ENCODE measurements around the gene MYL6B. TPM values are rescaled to one million over a fixed set of nuclear protein-coding genes. Genes with fewer than 3 reads are reported as not detected.

Gene MYL6B
- total RNA-seq, 2 donors from 2014 or later = 36.1 to 55.1 TPM

DNA sequence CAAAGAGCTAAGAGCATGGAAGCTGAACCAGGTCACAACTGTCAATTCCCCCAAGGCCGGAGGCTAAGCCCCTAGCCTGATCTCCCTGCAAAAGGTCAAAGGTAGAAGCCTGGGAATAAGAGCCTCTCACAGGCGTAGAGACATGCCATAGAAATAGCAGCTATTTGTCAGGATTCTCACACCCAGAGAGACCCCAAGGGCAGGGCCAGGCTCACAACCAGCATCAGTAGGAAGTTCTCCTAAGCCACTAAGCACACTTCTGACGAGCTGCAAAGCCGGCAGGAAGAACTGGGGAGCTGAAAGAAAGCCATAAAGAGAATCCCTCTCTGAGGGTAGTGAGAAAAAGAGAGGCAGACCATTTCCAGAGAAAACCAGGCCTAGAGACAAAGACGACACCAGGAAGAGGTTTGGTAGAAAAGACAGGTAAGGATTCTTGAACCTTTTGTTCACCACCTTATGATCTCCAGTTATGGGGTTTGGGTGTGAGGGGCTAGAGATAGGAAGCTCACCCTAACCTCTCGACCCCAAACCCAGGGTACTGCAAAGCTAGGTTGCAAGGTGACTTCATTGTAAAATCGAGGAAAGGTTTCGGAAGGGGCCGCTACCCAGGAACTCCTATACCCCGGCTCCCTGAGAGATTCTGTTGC, 35.9 kb downstream of the MYL6B start:
- no peaks in the 10 kb centered on the region for H3K9me3 ChIP-seq
- TF ChIP-seq, protein P1, sequence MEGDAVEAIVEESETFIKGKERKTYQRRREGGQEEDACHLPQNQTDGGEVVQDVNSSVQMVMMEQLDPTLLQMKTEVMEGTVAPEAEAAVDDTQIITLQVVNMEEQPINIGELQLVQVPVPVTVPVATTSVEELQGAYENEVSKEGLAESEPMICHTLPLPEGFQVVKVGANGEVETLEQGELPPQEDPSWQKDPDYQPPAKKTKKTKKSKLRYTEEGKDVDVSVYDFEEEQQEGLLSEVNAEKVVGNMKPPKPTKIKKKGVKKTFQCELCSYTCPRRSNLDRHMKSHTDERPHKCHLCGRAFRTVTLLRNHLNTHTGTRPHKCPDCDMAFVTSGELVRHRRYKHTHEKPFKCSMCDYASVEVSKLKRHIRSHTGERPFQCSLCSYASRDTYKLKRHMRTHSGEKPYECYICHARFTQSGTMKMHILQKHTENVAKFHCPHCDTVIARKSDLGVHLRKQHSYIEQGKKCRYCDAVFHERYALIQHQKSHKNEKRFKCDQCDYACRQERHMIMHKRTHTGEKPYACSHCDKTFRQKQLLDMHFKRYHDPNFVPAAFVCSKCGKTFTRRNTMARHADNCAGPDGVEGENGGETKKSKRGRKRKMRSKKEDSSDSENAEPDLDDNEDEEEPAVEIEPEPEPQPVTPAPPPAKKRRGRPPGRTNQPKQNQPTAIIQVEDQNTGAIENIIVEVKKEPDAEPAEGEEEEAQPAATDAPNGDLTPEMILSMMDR (IDR thresholded peaks at IDR 0.05) = no peak
- H3K36me3 ChIP-seq = peaks cover 27% of the 10 kb centered on the region
- peak overlapping the region; percentile 92 to 95 for H3K4me3 ChIP-seq
- peak overlapping the region; percentile 90 to 98 for H3K27ac ChIP-seq
- peaks cover 0 to 24% of the 10 kb centered on the region in 2 donors for H3K4me1 ChIP-seq
- no peaks in the 10 kb centered on the region for H3K27me3 ChIP-seq
- no peak for DNase-seq (ENCODE audit: low spot score)

DNA sequence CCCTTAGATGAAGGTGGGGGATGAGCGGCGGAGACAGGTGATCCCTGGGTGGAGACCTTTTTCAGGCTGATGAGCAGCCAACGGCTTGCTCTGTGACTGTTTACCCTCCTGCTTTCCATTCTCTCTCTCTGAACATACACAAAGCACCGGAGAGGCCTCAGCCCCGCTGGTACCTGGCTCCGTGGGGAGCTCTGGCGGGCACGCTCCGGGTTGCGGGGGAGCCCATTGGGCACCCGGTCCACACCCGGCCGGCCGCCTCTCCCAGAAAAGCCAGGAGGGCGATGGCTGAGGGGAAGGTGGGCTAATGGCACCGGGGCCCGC, 36.4 kb downstream of the MYL6B start:
- peaks cover 22% of the 10 kb centered on the region for H3K36me3 ChIP-seq
- H3K27ac ChIP-seq = peak overlapping the region; percentile 90 to 98
- DNase-seq (ENCODE audit: low spot score) = no peak
- peaks cover 0 to 24% of the 10 kb centered on the region in 2 donors for H3K4me1 ChIP-seq
- H3K4me3 ChIP-seq = peak overlapping the region; percentile 92 to 95
- no peaks in the 10 kb centered on the region for H3K27me3 ChIP-seq
- TF ChIP-seq, protein P1 (IDR thresholded peaks at IDR 0.05) = no peak
- no peaks in the 10 kb centered on the region for H3K9me3 ChIP-seq

DNA sequence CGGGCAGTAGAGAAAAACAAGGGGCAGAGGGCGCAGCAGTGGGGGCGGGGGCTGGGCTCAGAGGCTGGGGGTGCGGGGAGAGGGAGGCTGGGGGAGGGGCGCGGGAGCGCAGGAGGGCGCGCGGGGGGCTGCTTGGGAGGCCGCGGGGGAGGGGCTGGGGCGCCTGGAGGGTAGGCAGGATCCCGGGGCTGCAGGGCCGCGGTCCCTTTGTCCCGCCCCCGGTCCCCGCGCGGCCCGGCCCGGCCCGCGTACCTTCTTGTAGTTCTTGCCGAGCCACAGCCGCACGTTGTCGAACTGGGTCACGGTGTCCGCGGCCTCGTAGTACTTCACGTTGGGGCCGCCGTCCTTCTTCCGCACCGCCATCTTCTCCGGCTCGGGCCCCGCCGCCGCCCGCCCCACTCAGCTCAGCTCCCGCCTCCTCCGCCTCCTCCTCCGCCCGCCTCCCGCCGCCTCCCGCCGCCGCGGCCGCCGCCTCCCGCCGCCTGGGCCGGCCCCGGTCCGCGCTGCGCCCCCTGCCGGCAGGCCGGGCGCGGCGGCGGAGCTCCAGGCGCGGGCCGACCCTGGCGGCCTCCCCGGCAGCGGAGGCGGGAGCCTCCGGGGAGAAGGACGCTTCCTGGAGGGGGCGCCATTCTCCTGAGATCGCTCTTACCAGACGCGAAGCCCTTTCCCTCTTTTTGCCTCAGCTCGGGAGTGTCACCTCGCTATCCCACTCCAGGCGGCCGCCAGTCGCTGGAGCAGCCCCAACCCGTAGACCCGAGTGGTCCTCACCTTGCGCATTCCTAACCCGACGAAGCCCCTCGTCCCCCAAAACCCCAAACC, 36.9 kb downstream of the MYL6B start, which contains the start of gene SMARCC2:
Gene SMARCC2, minus strand, starts transcription at position 385 of the 819 bp plus-strand sequence. Its CDS starts 22 bp downstream, at position 363.
- Histone ChIP-seq H3K36me3 (peaks cover 16% of the 10 kb centered on the region), H3K27me3 (no peaks in the 10 kb centered on the region), H3K4me1 (peaks cover 0 to 24% of the 10 kb centered on the region in 2 donors), H3K27ac (peak within 1 kb of the TSS; percentile 92 to 98), H3K9me3 (no peaks in the 10 kb centered on the region), H3K4me3 (peak within 1 kb of the TSS; percentile 92 to 95)
- TF ChIP-seq, protein P1 (IDR thresholded peaks at IDR 0.05) = peak; percentile 63 to 74
- peak; percentile 83 for DNase-seq (ENCODE audit: low spot score)

DNA sequence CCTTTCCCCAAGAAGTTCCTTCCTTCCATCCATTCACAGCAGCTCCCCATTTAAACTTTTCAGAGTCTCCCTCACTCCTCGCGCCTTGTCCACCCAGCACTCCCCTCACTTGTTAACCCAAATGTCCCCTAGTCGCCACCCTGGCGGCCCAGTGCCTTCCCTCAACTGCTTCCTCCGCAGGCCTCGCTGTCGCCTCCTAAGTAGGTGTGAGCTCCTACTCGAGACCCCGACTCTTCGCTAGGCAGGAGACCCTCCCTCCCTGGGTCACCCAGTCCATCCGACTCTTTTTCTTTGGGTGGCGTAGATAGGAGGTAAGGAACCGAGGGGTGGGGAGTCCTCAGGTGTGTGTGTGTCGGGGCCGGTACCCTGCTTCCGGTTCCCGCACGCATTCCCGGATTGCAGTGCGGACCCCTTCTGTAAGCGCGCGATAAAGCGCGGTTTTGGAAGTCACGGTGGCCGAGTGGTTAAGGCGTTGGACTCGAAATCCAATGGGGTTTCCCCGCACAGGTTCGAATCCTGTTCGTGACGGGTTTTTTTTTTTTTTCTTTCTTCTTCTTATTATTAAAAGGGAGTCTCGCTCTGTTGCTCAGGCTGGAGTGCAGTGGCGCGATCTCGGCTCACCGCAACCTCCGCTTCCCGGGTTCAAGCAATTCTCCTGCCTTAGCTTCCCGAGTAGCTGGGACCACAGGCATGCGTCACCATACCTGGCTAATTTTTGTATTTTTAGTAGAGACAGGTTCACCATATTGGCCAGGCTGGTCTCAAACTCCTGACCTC, 37.7 kb downstream of the MYL6B start:
- Histone ChIP-seq H3K4me3 (peak overlapping the region; percentile 92 to 95), H3K9me3 (no peaks in the 10 kb centered on the region), H3K36me3 (peaks cover 8% of the 10 kb centered on the region), H3K27ac (peak overlapping the region; percentile 92 to 98), H3K27me3 (no peaks in the 10 kb centered on the region), H3K4me1 (peaks cover 0 to 24% of the 10 kb centered on the region in 2 donors)
- DNase-seq (ENCODE audit: low spot score) = peak; percentile 88
- TF ChIP-seq, protein P1 (IDR thresholded peaks at IDR 0.05) = peak; percentile 0 to 9

DNA sequence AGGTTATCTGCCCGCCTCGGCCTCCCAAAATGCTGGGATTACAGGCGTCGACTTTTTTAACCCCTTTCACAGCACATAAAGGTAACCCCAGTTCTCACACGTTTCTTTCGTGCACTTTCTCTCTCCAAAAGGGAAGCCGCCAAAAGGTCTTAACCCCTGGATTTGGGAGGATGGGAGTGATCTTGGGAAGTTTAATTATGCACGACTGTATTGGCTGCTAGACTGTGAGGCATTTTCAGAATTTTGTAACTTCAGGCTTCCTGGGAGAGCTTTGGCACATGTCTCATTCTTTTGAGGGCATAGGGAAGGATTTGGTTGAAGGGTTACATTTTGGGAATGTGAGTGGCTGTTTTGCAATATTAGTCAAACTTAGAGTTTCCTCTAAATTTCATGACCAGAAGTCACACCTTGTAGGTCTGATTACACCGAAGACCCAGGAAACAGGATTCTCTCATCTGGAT, 38.3 kb downstream of the MYL6B start:
- H3K27ac ChIP-seq = peak overlapping the region; percentile 92 to 98
- peaks cover 0 to 24% of the 10 kb centered on the region in 2 donors for H3K4me1 ChIP-seq
- no peak for DNase-seq (ENCODE audit: low spot score)
- H3K36me3 ChIP-seq = peaks cover 2% of the 10 kb centered on the region
- peak overlapping the region; percentile 92 to 95 for H3K4me3 ChIP-seq
- TF ChIP-seq, protein P1 (IDR thresholded peaks at IDR 0.05) = no peak
- H3K9me3 ChIP-seq = no peaks in the 10 kb centered on the region
- no peaks in the 10 kb centered on the region for H3K27me3 ChIP-seq

Data from right atrium auricular region (tissue), 2 donors.